Ectodermal cell (in vitro differentiated cells): ENCODE measurements around the gene TVP23A. TPM values are rescaled to one million over a fixed set of nuclear protein-coding genes. Genes with fewer than 3 reads are reported as not detected.

Source experiments
- H3K27ac ChIP-seq: 2 replicates; pipeline ENCODE4 v1.7.0; 2013; ENCODE audit warnings: mild to moderate bottlenecking, low read depth, low read length; ENCODE audit not compliant: insufficient read depth, poor library complexity, severe bottlenecking
- H3K27me3 ChIP-seq: 2 replicates; pipeline ENCODE4 v1.7.0; 2013; ENCODE audit warnings: mild to moderate bottlenecking, low read length; ENCODE audit not compliant: insufficient read depth, control insufficient read depth, poor library complexity, severe bottlenecking
- H3K36me3 ChIP-seq: one replicate; pipeline ENCODE4 v1.7.0; 2013; ENCODE audit warnings: low read length; ENCODE audit not compliant: control insufficient read depth, insufficient read depth
- H3K4me1 ChIP-seq: one replicate; pipeline ENCODE4 v1.7.0; 2013; ENCODE audit warnings: low read length; ENCODE audit not compliant: control insufficient read depth, insufficient read depth
- H3K4me3 ChIP-seq: 2 replicates; pipeline ENCODE4 v1.7.0; 2013; ENCODE audit warnings: low read depth, low read length, control low read depth; ENCODE audit not compliant: insufficient read depth
- H3K9me3 ChIP-seq: 2 replicates; pipeline ENCODE4 v1.7.0; 2013; ENCODE audit warnings: mild to moderate bottlenecking, low read length, moderate library complexity; ENCODE audit not compliant: control insufficient read depth
- WGBS, 2 experiments: methylation state at CpG; one replicate each; pipeline ENCODE4 v1.1.7; 2013; ENCODE audit warnings: missing lambda C conversion rate in 2 of 2; 5-methylcytosine and 5-hydroxymethylcytosine counted together
- polyA plus RNA-seq, 4 experiments: library from polyadenylated mRNA; stranded (reverse); fragments of 50-300 nt; gene quantifications; one replicate each; pipeline ENCODE4 v1.2.3, GENCODE V29; 2013

Gene TVP23A
- 4.5 TPM for polyA plus RNA-seq (2013, experiment 1 of 4)
- 6.9 TPM for polyA plus RNA-seq (2013, experiment 2 of 4)
- 4.5 TPM for polyA plus RNA-seq (2013, experiment 3 of 4)
- 5.0 TPM for polyA plus RNA-seq (2013, experiment 4 of 4)

DNA sequence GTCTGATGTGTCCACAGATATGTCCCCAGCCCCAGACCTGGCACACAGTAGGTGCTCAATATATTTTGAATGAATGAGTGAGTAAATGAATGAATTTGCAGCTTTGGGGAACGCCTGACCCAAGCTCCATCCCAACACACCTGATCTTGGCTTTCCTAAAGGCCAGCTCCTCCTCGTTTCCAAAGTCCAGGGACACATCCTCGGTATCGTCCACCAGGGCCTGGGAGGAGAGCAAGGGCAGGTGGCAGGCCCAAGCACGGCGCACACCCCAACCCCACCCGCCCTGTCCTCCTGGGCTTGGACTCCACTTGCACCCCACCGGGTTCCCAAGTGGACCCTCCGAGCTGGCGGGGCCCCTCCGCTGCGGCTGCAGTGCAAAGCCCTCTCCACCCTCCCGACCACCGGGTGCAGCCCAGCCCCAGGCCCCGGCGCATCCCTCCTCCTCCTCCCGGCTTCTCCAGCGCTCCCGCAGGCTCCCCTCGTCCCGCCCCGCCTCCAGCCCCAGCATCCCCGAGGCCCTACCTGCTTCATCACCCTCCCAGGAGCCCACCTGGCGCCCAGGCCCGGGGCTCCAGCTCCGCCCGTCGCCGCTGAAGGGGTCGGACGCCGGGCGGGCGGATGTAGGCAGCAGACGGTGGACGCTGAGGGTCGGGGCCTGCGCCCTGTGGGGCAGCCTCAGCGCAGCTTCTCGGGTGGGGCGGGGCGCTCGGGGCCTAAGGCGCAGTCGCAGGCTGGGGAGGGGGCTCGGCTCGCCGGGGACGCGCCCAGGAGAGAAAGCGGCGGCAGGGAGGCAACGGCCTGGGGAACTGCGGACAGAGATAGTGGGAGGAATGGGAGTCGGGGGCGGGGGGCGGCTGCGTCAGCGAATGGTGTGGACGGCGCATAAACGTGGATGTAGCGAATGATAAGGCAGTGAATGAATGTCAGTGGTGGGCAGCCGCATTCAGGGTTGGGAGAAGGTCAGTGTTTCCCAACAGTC is at the start of gene TVP23A:
TSS of gene TVP23A (minus strand) at position 832 of the 979 bp plus-strand sequence. CDS start at position 531, 301 bp downstream.
- H3K4me3 ChIP-seq, result peak within 1 kb of the TSS; percentile 48
- H3K27me3 ChIP-seq, result peaks cover 22% of the 10 kb centered on the region
- 10% methylated on average over 64 of the region's 64 CpGs for WGBS, 2 experiments
- H3K27ac ChIP-seq, result no peak within 1 kb of the TSS
- no peaks in the 10 kb centered on the region for H3K36me3 ChIP-seq
- H3K9me3 ChIP-seq, result no peaks in the 10 kb centered on the region
- no peaks in the 10 kb centered on the region for H3K4me1 ChIP-seq

DNA sequence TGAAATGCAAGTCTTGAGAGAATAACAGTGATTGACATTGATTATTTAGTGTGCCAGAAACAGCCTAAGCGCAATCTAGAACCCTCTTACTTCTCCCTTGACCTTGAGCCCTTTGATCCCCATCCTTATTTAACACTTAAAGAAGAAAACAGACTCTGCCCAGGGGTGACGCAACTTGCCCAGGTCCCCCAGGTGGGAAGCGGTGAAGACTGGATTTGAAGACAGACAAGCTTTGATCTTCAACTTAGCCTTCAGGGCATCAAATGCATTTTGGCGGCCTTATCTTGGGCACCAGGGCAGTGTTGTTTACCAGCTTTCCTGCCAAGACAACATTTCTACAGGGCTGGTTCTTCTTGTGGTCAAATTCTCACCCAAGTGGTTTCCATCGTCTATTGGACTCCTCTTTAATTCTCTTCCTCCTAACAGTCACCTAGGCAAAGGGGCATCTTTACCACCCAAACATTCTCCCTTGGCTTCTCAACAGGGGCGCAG is 49.6 kb upstream of the TVP23A start:
- H3K9me3 ChIP-seq, result no peaks in the 10 kb centered on the region
- H3K4me1 ChIP-seq, result no peaks in the 10 kb centered on the region
- no peak overlapping the region for H3K27ac ChIP-seq
- no peak overlapping the region for H3K4me3 ChIP-seq
- WGBS, 2 experiments, result 94 to 95% methylated on average over 6 of the region's 6 CpGs
- H3K36me3 ChIP-seq, result no peaks in the 10 kb centered on the region
- no peaks in the 10 kb centered on the region for H3K27me3 ChIP-seq

DNA sequence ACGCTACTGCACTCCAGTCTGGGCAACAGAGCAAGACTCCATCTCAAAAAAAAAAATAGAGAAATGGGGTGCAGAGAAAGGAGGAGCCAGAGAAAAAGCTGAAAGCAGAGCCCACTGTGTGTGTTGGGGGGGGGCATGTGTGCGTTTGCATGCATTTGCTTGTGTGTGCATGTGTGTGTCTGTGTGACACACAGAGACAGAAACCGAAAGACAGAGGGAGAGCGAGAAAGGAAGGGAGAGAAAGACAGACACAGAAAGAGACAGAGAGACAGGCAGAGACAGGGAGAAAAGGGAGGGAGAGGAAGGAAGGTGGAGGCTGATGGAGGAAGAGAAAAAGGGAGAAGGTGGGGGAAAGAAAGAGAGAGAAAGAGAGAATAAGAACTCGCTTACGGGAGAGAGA is 48.6 kb upstream of the TVP23A start:
- WGBS, 2 experiments, result 93 to 94% methylated on average over 6 of the region's 6 CpGs
- Histone ChIP-seq H3K27ac (no peak overlapping the region), H3K9me3 (no peaks in the 10 kb centered on the region), H3K4me3 (no peak overlapping the region), H3K4me1 (no peaks in the 10 kb centered on the region), H3K36me3 (no peaks in the 10 kb centered on the region), H3K27me3 (no peaks in the 10 kb centered on the region)

DNA sequence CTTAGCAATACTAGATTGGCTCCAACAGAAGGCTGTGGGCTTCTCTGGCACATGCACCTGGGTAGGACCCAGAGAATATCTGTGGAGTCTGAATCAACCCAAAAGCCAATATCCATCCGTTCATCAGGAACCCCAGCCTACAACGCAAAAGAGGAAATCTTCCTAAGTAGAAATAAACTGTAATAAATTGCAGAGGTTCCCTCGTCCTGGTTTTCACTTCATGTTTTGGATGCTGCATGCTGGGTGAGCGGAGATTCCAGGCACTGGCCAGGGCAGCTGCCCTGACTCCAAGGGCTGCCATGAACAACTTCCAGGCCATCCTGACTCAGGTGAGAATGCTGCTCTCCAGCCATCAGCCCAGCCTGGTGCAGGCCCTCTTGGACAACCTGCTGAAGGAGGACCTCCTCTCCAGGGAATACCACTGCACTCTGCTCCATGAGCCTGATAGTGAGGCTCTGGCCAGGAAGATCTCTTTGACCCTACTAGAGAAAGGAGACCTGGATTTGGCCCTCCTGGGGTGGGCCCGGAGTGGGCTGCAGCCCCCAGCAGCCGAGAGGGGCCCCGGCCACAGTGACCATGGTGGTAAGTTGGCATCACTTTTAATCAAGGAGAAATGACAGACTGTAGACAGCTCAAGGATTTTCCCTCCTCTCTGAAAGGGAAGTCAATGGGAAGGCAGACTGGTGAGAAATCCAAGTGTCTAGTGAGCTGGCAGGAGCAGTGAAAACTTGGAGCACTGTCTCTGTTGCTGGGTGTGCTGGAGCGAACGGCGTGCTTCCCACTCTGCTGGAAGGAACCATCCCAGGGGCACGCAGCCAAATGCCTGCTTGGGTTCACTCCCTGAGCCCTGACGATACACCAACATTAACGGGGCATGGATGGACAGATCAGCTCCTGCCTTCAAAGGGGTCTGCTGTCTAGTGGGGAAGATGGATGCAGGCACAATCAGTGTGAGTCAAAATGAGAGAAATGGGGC is 47.7 kb upstream of the TVP23A start:
- no peaks in the 10 kb centered on the region for H3K27me3 ChIP-seq
- WGBS, 2 experiments, result 93 to 96% methylated on average over 13 of the region's 13 CpGs
- no peaks in the 10 kb centered on the region for H3K9me3 ChIP-seq
- H3K4me3 ChIP-seq, result no peak overlapping the region
- no peak overlapping the region for H3K27ac ChIP-seq
- no peaks in the 10 kb centered on the region for H3K36me3 ChIP-seq
- no peaks in the 10 kb centered on the region for H3K4me1 ChIP-seq

DNA sequence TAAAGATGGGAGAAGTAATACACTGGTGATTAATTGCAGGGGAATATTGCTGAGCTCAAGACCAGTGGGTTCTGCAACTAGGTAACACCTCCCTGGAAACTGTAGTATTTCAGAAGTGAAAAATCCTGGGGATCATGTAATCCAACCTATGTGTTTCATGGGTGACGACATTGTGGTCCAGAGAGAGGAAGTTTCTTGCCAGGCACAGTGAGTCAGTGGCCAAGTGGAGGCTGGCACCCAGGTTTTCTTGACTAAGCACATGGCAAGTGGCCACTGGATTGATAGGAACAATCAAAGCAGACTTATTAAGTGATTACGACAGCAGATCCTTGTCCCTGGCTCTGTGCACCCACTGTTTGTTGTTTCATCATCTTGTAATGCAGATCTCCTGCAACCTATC is 43.8 kb upstream of the TVP23A start:
- Histone ChIP-seq H3K4me3 (no peak overlapping the region), H3K27me3 (no peaks in the 10 kb centered on the region), H3K9me3 (no peaks in the 10 kb centered on the region), H3K4me1 (no peaks in the 10 kb centered on the region), H3K36me3 (no peaks in the 10 kb centered on the region), H3K27ac (no peak overlapping the region)
- 89 to 92% methylated on average over 2 of the region's 2 CpGs for WGBS, 2 experiments

DNA sequence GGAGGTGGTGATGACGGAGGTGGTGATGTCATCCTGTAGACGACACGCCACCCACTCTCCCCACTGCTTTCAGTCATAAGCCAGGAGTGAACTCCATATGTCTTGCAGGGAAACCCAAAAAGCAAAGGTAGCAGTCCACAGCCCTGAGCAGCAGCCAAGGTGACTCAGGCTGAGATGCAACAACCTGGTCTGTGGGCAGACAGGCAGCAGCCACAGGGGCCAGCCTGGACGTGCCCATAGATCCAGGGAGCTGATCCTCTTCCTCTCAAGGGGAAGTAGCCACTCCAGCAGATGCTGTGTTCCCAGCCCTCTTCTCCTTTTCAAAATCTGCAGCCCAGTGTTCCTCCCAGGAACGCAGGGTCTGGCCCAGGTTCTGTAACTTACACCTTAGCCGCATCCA is 41.1 kb upstream of the TVP23A start:
- Histone ChIP-seq H3K36me3 (no peaks in the 10 kb centered on the region), H3K4me3 (no peak overlapping the region), H3K27me3 (no peaks in the 10 kb centered on the region), H3K4me1 (no peaks in the 10 kb centered on the region), H3K27ac (no peak overlapping the region), H3K9me3 (no peaks in the 10 kb centered on the region)
- WGBS, 2 experiments, result 89 to 93% methylated on average over 4 to 6 of the region's 6 CpGs

DNA sequence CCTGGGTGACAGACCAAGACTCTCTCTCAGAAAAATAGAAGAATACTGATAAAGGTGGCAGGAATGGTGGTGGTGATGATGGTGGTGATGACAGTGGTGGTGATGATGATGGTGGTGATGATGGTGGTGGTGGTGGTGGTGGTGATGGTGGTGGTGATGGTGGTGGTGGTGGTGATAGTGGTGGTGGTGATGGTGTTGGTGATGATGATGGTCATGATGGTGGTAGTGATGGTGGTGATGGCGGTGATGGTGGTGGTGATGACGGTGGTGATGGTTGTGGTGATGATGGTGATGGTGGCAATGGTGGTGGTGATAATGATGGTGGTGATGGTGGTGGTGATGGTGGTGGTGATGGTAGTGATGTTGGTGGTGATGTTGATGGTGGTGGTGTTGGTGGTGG is 40.4 kb upstream of the TVP23A start:
- Histone ChIP-seq H3K36me3 (no peaks in the 10 kb centered on the region), H3K9me3 (no peaks in the 10 kb centered on the region), H3K4me1 (no peaks in the 10 kb centered on the region), H3K27ac (no peak overlapping the region), H3K27me3 (no peaks in the 10 kb centered on the region), H3K4me3 (no peak overlapping the region)
- WGBS, 2 experiments, result 47 to 49% methylated on average over 2 of the region's 2 CpGs

DNA sequence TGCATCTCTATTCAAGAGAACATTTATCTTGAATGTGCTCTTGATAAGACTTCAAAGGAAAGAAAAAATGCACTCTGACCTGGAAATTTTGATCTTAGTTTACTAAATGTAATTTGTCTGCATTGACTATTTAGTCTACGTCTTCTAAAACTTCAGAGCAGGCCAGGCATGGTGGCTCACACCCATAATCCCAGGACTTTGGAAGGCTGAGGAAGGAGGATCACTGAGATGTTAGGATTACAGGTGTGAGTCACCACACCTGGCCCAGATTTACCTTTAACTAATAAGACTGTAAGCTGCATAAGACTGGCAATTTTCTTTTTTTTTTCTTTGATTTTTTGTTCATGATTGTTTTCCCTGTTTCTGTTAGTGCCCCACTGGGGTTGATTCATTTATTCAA is 39.6 kb upstream of the TVP23A start:
- H3K27me3 ChIP-seq, result no peaks in the 10 kb centered on the region
- 95 to 98% methylated on average over 1 of the region's 1 CpG for WGBS, 2 experiments
- H3K9me3 ChIP-seq, result no peaks in the 10 kb centered on the region
- H3K4me3 ChIP-seq, result no peak overlapping the region
- no peaks in the 10 kb centered on the region for H3K36me3 ChIP-seq
- no peak overlapping the region for H3K27ac ChIP-seq
- no peaks in the 10 kb centered on the region for H3K4me1 ChIP-seq

DNA sequence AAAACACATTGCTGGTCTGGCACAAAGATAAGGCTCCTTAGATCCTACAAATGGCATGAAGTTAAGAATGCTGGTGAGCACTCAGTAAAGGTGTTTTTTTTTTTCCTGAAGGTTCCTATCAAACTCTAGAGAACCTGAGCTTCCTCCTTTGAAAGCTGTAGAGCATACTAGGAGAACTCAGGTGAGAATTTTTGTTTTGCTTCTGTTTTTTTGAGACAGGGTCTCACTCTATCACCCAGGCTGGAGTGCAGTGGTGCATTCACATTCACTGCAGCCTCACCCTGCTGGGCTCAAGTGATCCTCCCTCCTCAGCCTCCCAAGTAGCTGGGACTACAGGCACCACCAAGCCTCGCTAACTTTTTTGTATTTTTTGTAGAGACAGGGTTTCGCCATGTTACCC is 37.4 kb upstream of the TVP23A start:
- H3K4me1 ChIP-seq, result no peaks in the 10 kb centered on the region
- H3K9me3 ChIP-seq, result no peaks in the 10 kb centered on the region
- no peak overlapping the region for H3K27ac ChIP-seq
- no peaks in the 10 kb centered on the region for H3K27me3 ChIP-seq
- H3K36me3 ChIP-seq, result no peaks in the 10 kb centered on the region
- H3K4me3 ChIP-seq, result no peak overlapping the region
- 96 to 99% methylated on average over 2 of the region's 2 CpGs for WGBS, 2 experiments
